Esophagus squamous epithelium (tissue), 4 donors: ENCODE data around the gene TGFB1.

Experiments used
- CTCF ChIP-seq, 6 experiments: fragments of 450-650 bp in 4 of 6; fragments of 200-600 bp in 2 of 6; sonication (generic) in 2 of 6; IDR thresholded peaks; one replicate each; pipeline ENCODE4 v1.5.1; 2016 to 2019; ENCODE audit warnings: antibody characterized with exemption in 6 of 6, mild to moderate bottlenecking in 4 of 6, moderate library complexity in 4 of 6
- POLR2A ChIP-seq, 4 donors: fragments of 450-650 bp; IDR thresholded peaks; one replicate each; pipeline ENCODE4 v1.6.1; 2017; ENCODE audit warnings: antibody characterized with exemption in 4 of 4, mild to moderate bottlenecking in 4 of 4, moderate library complexity in 3 of 4

- TF ChIP-seq CTCF (IDR thresholded peaks at IDR 0.05), result no peak
- no peak for TF ChIP-seq POLR2A (IDR thresholded peaks at IDR 0.05)
Observed at GRCh38 chr19:41354343-41354953, 726 bp upstream of the TGFB1 start.
